ENCODE measurements around the gene ZCCHC14.
A peak's percentile ranks its signal among the peaks of the same experiment; 100 is the strongest.

Gene ZCCHC14

GRCh38 chr16:87474017-87474416 lies 18.8 kb downstream of the ZCCHC14 start:
- DNase-seq = no peak

DNA sequence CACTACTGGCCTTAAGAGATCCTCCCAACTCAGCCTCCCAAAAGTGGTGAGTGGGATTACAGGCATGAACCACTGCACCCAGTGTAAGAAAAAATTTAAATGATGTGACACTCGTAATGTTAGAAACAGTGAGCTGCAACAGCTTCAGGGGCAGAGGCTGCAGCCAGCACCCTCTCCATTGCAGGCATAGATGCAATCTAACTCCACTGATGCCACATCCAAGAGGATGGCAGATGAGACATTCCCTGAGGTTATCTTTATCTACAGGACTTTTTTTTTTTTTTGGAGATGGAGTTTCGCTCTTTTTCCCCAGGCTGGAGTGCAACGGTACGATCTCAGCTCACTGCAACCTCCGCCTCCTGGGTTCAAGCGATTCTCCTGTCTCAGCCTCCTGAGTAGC lies 19.9 kb downstream of the ZCCHC14 start:
- DNase-seq = no peak

- DNase-seq = no peak
These were observed 20.6 kb downstream of the ZCCHC14 start for GRCh38 chr16:87472142-87472778.

- DNase-seq = no peak
These were observed 21.3 kb downstream of the ZCCHC14 start for GRCh38 chr16:87471278-87472141.

GRCh38 chr16:87470332-87470731 lies 22.5 kb downstream of the ZCCHC14 start:
- no peak for DNase-seq

DNA sequence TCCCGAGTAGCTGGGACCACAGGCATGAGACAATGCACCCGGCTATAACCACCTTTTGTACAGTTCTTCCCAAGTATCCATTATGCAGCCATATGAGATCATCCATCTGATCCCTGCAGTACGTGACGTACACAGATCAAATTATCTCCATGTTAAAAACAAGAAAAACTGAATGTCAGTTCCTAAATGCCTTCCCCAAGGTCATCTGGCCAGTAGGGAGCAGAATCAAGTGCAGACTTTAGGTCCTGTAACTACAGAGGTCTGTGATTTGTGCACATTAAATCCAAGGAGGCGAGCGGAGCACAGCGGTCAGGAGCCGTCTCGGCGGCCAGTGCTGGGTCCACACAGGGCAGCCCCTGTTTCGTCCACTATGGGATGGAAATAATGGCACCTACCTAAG lies 23.7 kb downstream of the ZCCHC14 start:
- DNase-seq = no peak

DNA sequence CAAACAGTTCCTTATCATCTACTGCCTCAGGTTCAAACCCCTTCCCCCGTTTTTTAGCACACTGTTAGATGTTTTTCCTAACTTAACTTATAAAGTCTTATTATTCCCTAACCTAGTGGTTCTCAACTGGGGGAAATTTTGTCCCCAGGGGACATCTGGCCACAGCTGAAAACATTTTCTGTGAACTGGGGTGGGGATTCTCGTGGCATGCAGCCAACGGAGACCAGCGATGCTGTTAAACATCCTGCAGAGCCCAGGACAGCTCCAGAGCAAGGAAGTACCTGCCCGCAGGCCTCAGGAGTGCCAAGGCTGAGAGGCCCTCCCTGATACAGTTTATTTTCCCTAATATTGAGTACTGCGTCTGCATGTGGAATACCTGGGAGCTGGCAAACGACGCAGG lies 24.3 kb downstream of the ZCCHC14 start:
- no peak for DNase-seq

GRCh38 chr16:87466975-87467501 lies 25.8 kb downstream of the ZCCHC14 start:
- DNase-seq = no peak

- no peak for DNase-seq
These were observed 26.9 kb downstream of the ZCCHC14 start for GRCh38 chr16:87465879-87466278.

- no peak for DNase-seq
These were observed 27.5 kb downstream of the ZCCHC14 start for GRCh38 chr16:87465306-87465705.

DNA sequence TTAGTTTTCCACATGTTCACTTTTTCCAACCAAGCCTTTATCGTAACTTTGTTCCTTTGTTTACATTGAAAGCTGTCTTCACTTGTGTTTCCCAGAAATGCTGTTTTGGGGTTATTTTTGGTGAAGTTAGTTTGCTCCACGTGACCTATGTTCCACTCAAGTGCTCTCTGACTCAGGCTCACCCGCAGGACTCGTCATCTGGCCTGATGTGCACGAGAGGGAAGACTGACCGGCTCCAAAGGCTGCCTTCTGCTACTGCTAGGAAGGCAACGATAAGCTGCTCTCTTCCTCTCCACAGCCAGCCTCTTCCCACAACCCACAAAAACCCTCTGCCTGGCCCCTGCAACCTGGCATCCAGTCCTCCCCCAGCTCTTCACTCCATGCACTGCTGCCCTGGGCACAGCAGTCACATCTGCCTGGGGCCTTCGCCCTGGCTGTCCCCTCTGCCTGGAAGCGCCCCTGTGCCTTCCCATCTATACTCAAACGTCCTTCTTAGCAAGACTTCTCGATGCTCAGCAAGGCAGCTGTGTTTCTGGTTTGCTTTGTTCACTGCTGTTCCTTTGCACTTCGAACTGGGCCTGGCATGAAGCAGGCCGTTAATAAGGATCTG lies 28.0 kb downstream of the ZCCHC14 start:
- peak; percentile 33 to 39 for DNase-seq

DNA sequence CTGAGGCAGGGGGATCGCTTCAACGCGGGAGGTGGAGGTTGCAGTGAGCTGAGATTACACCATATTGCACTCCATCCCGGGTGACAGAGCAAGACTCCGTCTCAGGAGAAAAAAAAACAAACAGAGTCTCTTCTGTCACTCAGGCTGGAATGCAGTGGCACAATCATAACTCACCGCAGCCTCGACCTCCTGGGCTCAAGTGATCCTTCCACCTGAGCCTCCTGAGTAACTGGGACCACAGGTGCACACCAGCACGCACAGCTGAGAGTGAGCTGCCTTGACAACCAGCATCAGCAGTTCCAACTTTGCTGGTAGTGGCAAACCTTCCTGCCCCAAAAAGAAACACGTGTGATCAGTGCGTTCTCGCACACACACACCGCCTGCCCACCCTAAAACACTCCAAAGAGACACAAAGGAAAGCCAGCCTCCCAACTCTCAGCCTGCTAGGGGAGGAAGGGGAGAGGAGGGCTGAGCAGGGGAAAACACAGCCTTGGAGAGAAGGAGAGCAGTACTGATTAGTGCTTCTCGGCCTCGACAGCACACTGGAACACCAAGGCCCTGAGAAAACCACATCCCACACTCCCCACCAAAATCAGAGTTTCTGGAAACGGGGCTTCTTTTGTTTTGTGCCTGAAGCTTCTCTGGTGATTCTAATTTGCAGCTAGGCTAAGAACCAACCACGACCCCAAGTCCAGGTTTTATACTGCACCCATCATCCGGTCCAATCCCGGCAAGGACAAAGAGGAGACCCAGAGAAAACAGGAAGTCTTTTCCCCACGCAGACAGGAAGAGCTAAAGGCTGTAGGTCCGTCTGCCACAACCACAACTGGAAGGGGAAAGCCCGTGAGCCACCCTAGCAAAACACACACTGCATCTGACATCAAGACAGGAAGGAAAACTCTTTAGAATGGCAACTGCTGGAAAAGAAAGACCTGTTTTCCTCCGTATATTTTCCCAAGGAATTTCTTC lies 28.8 kb downstream of the ZCCHC14 start:
- peak in 1 of 2 experiments; percentile 19 for DNase-seq

- no peak for DNase-seq
These were observed 31.3 kb downstream of the ZCCHC14 start for GRCh38 chr16:87461466-87461991.

- no peak for DNase-seq
These were observed 31.9 kb downstream of the ZCCHC14 start for GRCh38 chr16:87460936-87461335.

- DNase-seq = no peak
These were observed 33.0 kb downstream of the ZCCHC14 start for GRCh38 chr16:87459833-87460232.

DNA sequence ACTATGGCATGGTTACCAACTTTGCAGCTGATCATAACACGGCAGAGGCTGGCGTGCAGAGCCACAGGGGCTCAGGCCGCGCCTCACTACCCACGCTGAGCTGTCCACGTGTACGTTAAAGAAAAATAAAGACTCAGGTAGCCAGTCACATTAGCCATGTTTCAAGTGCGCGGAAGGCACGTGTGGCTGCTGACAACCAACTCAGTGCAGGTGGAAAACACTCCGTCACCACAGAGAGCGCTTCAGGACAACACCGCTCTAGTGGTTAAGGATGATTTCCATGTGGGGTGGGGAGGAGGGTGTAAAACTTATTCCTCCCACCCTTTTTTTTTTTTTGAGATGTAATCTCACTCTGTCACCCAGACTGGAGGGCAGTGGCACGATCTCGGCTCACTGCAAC lies 33.8 kb downstream of the ZCCHC14 start:
- DNase-seq = no peak

- no peak for DNase-seq
These were observed 34.4 kb downstream of the ZCCHC14 start for GRCh38 chr16:87458424-87458915.

- peak; percentile 21 to 40 for DNase-seq
These were observed 35.0 kb downstream of the ZCCHC14 start for GRCh38 chr16:87457709-87458423.

DNA sequence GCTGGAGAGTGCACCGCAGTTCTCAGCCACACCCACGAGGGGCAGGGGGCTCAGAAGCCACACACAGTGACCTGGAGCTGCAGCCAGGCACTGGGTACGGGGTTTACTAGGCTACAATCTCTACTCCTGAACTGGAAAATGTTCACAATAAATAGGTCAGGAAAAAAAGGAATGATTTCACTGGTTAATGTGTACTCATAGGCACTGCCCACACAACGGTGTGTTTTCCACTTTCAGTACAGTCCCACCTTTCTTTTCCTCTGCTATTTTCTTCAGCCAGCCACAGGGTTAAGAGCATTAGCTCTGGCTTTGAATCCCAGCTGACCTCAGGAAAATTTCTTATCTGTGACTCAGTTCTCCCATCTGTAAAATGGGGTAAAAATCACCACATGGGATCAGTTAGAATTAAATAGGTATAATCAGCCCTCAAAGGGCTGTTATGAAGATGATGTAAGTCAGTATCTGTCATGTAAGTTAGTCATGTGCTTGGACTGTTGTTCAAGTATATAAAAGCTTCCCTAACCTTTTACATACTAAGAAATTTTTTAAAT lies 35.7 kb downstream of the ZCCHC14 start:
- DNase-seq = no peak

DNA sequence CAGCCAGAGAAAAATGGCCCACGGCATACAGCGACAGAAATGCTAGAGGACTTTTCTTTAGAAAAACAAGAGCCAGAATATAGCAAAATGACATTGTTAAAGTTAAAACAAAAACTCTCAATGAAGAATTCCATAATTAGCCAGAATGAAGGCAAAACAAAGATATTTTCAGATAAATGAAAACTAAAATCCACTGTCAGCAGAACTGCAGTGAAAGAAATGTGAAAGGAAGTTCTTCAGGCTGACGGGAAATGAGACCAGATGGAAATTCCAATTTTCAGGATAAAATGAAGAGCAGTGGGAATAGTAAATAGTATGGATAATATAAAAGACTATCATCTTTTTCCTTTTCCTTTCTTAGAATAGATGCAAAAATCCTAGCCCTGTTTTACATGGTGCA lies 38.4 kb downstream of the ZCCHC14 start:
- DNase-seq = no peak

- DNase-seq = no peak
These were observed 39.5 kb downstream of the ZCCHC14 start for GRCh38 chr16:87453326-87453725.

Data from activated CD4-positive, alpha-beta T cell treated with anti-CD3 and anti-CD28 coated beads, Interleukin-2, amount 50 U/mL, for 4 hours (primary cell).